K562 (cell line): ENCODE data around the gene MED13L. TPM values are rescaled to one million over a fixed set of nuclear protein-coding genes. Genes with fewer than 3 reads are reported as not detected.

Experiments used
- ARHGAP35 ChIP-seq: fragments of 450-650 bp; IDR thresholded peaks from 2 replicates; pipeline ENCODE4 v1.6.1; 2018; ENCODE audit not compliant: partially characterized antibody
- ASH1L ChIP-seq: fragments of 450-650 bp; IDR thresholded peaks from 2 replicates; pipeline ENCODE4 v1.6.1; 2018; ENCODE audit warnings: borderline replicate concordance, mild to moderate bottlenecking, low read depth; ENCODE audit not compliant: partially characterized antibody
- ELF1 ChIP-seq: fragments of 200-800 bp; sonication (Bioruptor generic); IDR thresholded peaks from 2 replicates; pipeline ENCODE4 v1.6.1; 2016; ENCODE audit warnings: missing genetic modification characterization, missing compliant biosample characterization
- ETV5 ChIP-seq: sonication (generic); formaldehyde crosslinking; IDR thresholded peaks from 2 replicates; pipeline ENCODE4 v1.4.0; 2020; ENCODE audit warnings: low read depth, mild to moderate bottlenecking, missing genetic modification reagents
- FOXK2 ChIP-seq, 2 experiments: fragments of 450-650 bp; IDR thresholded peaks in 1 of 2; conservative IDR thresholded peaks in 1 of 2; 2 replicates each; pipeline ENCODE4 v1.6.1; 2016; ENCODE audit warnings: low read depth in 2 of 2, mild to moderate bottlenecking in 1 of 2
- RHOXF2B ChIP-seq: fragments of 250-450 bp; sonication (Bioruptor Pico); conservative IDR thresholded peaks from 2 replicates; pipeline ENCODE4 v1.5.1; 2021
- RNF2 ChIP-seq: sonication (generic); IDR thresholded peaks from 2 replicates; pipeline ENCODE4 v1.6.1; 2016
- SPI1 ChIP-seq: IDR thresholded peaks from 2 replicates; pipeline ENCODE4 v1.6.1; 2011; ENCODE audit warnings: low read depth, low read length, control low read depth, borderline replicate concordance
- TAL1 ChIP-seq: fragments of 450-650 bp; IDR thresholded peaks from 2 replicates; pipeline ENCODE4 v1.6.1; 2016; ENCODE audit warnings: mild to moderate bottlenecking
- TEAD1 ChIP-seq, 2 experiments: fragments of 450-650 bp in 1 of 2; sonication (generic) in 1 of 2; formaldehyde crosslinking; IDR thresholded peaks; 2 replicates each; pipeline versions ENCODE4 v1.4.0 to v1.8.0; 2020 to 2022; ENCODE audit warnings: mild to moderate bottlenecking in 2 of 2, missing genetic modification reagents in 1 of 2
- U2AF2 ChIP-seq: fragments of 200-400 bp; formaldehyde crosslinking; optimal IDR thresholded peaks from 2 replicates; pipeline ENCODE3; 2017; ENCODE audit warnings: low read depth, mild to moderate bottlenecking, low read length
- polyA plus RNA-seq, 8 experiments: library from polyadenylated mRNA; depleted of rRNA in 4 of 8; stranded (reverse) in 5 of 8; unstranded in 3 of 8; fragments of >200 nt; fragmentation: Nextera tagmentation in 2 of 8; fragmentation: Illumina TruSeq in 1 of 8; extraction: Ambion mirVana in 2 of 8; extraction: Trizol in 1 of 8; gene quantifications; 2 replicates each; pipeline versions ENCODE4 v1.2.1 to v1.2.3, GENCODE V29; 2011 to 2014; ENCODE audit warnings: inconsistent platforms in 1 of 8, missing spikeins in 1 of 8
- total RNA-seq, 7 experiments: library from RNA; depleted of rRNA in 6 of 7; stranded (reverse); fragments of >200 nt in 6 of 7; fragmentation: Illumina TruSeq in 2 of 7; extraction: Trizol in 2 of 7; gene quantifications; 2 replicates each; pipeline versions ENCODE4 v1.2.1 to v1.2.3, GENCODE V29; 2011 to 2021; ENCODE audit warnings: low replicate concordance in 1 of 7
- TF ChIP-seq, protein P1 (sequence below): fragments of 250-450 bp; sonication (Bioruptor Pico); IDR thresholded peaks from 2 replicates; pipeline ENCODE4 v1.8.0; 2022; ENCODE audit warnings: moderate library complexity, mild to moderate bottlenecking, inconsistent platforms

The MED13L gene
- total and polyA plus RNA-seq, 9 of the 15 experiments (the other 6 are each of a cell fraction or from before 2014, with no cell fraction given), result 13.4 to 90.3 (median 36.9) TPM

DNA sequence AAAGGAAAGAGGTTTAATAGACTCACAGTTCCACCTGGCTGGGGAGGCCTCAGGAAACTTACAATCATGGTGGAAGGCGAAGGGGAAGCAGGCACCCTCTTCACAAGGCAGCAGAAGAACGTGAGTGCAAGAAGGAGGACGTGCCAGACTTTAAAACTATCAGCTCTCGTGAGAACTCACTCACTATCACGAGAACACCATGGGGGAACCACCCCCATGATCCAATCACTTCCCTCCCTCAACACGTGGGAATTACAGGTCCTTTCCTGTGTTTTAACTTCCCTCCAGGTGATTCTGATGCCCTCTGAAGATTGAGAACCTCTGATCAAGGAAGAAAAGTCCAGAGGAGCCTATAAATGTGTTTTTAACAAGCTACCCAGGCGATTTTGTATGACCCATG lies 358.7 kb downstream of the MED13L start (continued):
- TF ChIP-seq, protein P1, sequence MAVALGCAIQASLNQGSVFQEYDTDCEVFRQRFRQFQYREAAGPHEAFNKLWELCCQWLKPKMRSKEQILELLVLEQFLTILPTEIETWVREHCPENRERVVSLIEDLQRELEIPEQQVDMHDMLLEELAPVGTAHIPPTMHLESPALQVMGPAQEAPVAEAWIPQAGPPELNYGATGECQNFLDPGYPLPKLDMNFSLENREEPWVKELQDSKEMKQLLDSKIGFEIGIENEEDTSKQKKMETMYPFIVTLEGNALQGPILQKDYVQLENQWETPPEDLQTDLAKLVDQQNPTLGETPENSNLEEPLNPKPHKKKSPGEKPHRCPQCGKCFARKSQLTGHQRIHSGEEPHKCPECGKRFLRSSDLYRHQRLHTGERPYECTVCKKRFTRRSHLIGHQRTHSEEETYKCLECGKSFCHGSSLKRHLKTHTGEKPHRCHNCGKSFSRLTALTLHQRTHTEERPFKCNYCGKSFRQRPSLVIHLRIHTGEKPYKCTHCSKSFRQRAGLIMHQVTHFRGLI, result no peak
- TF ChIP-seq ASH1L (no peak), SPI1 (peak; percentile 58), ETV5 (no peak), RHOXF2B (CRISPR knock-in tag) (no peak), TEAD1 (CRISPR knock-in tag; IDR thresholded peaks at IDR 0.05) (no peak), FOXK2 (conservative IDR thresholded peaks at IDR 0.05 in 1 of 2, IDR thresholded peaks at IDR 0.05 in 1 of 2; ENCODE audit: low read depth in 2 of 2) (no peak), ELF1 (tag) (0 out of 2 replicates have a peak, but pooled peaks have one; percentile 18), U2AF2 (no peak), RNF2 (no peak), TAL1 (no peak), ARHGAP35 (no peak)
